IgD-negative memory B cell (primary cell): ENCODE results near the gene DOK6. TPM values are rescaled to one million over a fixed set of nuclear protein-coding genes. Genes with fewer than 3 reads are reported as not detected.

Experiments
- H3K27ac Mint-ChIP-seq, 3 donors: one replicate each; pipeline ENCODE4 v1.8.0; 2020 to 2022; ENCODE audit warnings: mild to moderate bottlenecking in 3 of 3, mixed read lengths in 3 of 3, moderate library complexity in 1 of 3
- H3K27me3 Mint-ChIP-seq: one replicate; pipeline ENCODE4 v1.8.0; 2021; ENCODE audit warnings: mixed read lengths
- H3K36me3 Mint-ChIP-seq: one replicate; pipeline ENCODE4 v1.8.0; 2020; ENCODE audit warnings: mild to moderate bottlenecking, mixed read lengths
- H3K4me1 Mint-ChIP-seq, 3 donors: one replicate each; pipeline ENCODE4 v1.8.0; 2020 to 2022; ENCODE audit warnings: mixed read lengths in 3 of 3, mild to moderate bottlenecking in 1 of 3
- H3K4me3 Mint-ChIP-seq, 4 donors: one replicate each; pipeline ENCODE4 v1.8.0; 2020 to 2022; ENCODE audit warnings: mild to moderate bottlenecking in 4 of 4, mixed read lengths in 4 of 4, moderate library complexity in 3 of 4
- H3K9me3 Mint-ChIP-seq, 3 donors: one replicate each; pipeline ENCODE4 v1.8.0; 2020 to 2021; ENCODE audit warnings: mixed read lengths in 3 of 3, mild to moderate bottlenecking in 1 of 3
- polyA plus RNA-seq: library from polyadenylated mRNA; unstranded; fragments of 300-500 nt; fragmentation: Illumina TruSeq; gene quantifications from one replicate; pipeline ENCODE4 v1.2.3, GENCODE V29; 2021

The DOK6 gene
- polyA plus RNA-seq, 1 donor from 2014 or later, result not detected

DNA sequence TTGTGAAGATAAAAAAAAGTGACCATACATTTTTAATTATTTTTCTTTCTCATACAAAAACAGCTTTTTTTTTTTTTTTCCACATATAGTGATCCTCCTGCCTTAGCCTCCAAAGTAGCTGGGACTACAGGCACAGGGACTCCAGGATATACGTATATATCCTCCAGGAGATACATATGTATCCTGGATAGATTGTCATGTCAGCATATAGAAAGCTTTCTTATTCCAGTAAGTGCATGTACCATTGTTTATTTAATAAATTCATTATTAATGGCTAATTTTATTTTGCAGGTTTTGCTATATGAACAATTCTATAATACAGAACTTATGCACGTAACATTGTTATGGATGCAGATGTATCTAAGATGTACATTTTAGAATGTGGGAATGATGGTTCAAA is 138.7 kb downstream of the DOK6 start:
- no peaks in the 10 kb centered on the region for H3K36me3 Mint-ChIP-seq
- no peak overlapping the region for H3K27ac Mint-ChIP-seq
- H3K27me3 Mint-ChIP-seq, result no peaks in the 10 kb centered on the region
- peaks cover 0 to 3% (median 0%) of the 10 kb centered on the region in 3 donors for H3K9me3 Mint-ChIP-seq
- no peaks in the 10 kb centered on the region for H3K4me1 Mint-ChIP-seq
- H3K4me3 Mint-ChIP-seq, result no peak overlapping the region

DNA sequence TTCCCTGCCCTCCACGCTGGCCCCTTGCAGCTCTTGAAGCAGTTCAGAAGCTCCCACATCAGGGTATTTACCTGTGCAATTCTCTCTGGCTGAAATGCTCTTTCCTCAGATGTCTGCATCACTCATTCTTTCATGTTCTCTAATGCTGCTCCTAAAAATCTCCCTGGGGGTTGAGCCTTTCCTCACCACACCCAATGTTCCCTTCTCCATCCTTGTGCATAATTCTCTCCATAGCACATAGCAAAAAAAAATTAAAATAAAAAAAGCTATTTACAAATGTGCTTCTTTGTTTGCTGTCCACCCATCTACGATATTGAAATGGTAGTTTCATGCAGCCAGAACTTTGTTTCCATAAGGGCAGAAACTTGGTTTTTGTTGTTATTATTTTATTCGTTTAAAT is 155.5 kb downstream of the DOK6 start:
- Mint-ChIP-seq H3K27ac (no peak overlapping the region), H3K36me3 (no peaks in the 10 kb centered on the region), H3K27me3 (peaks cover 3% of the 10 kb centered on the region), H3K4me1 (no peaks in the 10 kb centered on the region), H3K4me3 (no peak overlapping the region), H3K9me3 (peaks cover 2 to 6% (median 5%) of the 10 kb centered on the region in 3 donors)

DNA sequence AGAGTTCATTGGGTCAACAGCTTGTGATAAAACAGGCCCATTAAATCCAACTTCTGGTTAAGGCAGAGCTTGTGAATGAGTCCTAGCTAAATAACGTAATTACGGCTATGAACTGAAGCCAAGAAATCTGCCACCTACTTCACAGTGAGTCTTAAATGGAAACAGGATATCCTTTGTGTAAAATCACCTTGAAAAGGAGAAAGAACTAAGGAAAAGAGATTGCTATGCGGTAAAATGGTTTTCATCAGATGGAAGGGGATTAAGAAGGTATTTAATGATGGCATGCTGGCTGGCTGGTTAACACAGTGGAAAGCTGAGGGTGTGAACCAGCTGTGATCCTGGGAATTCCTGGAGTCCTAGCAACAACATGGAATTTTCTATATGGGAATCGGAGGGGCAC is 156.6 kb downstream of the DOK6 start:
- Mint-ChIP-seq H3K9me3 (peaks cover 2 to 6% (median 5%) of the 10 kb centered on the region in 3 donors), H3K4me3 (no peak overlapping the region), H3K4me1 (no peaks in the 10 kb centered on the region), H3K27me3 (peaks cover 3% of the 10 kb centered on the region), H3K27ac (no peak overlapping the region), H3K36me3 (no peaks in the 10 kb centered on the region)

DNA sequence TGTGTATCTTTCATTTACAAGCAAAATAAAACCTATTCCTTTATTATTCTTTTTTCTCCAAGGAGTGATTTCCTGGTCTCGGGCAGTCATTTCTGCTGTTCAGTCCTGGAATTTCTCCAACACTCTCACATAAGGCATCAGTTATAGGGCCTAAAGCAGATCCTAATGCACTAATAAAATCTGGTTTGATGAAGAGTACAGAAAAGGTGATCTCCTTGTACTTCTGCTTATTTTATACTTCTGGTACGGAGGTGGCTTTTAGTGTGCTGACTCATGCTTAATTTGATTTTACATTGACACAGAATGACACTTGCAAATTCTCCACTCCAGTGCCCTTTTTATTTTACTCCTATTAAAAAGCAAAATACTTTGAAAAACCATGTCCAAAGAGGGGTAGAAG is 157.4 kb downstream of the DOK6 start:
- H3K27me3 Mint-ChIP-seq, result peaks cover 3% of the 10 kb centered on the region
- no peak overlapping the region for H3K4me3 Mint-ChIP-seq
- H3K9me3 Mint-ChIP-seq, result peaks cover 2 to 6% (median 5%) of the 10 kb centered on the region in 3 donors
- no peak overlapping the region for H3K27ac Mint-ChIP-seq
- H3K4me1 Mint-ChIP-seq, result no peaks in the 10 kb centered on the region
- no peaks in the 10 kb centered on the region for H3K36me3 Mint-ChIP-seq

DNA sequence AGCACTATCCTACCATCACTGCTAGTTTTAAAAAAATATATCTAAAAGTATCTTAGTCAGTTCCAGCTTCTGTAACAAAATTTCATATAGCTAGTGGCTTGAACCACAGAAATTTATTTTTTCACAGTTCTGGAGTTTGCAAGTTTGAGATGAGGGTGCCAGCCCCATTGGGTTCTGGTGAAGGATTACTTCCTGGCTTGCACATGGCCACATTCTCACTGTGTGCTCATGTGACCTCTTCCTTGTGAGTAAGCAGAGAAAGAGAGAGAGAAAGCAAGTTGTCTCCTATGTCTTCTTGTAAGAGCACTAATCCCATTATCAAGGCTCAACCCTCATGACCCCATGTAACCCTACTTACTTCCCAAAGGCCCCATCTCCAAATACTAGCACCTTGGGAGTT is 158.9 kb downstream of the DOK6 start:
- peaks cover 3% of the 10 kb centered on the region for H3K27me3 Mint-ChIP-seq
- no peaks in the 10 kb centered on the region for H3K4me1 Mint-ChIP-seq
- H3K4me3 Mint-ChIP-seq, result no peak overlapping the region
- no peak overlapping the region for H3K27ac Mint-ChIP-seq
- H3K9me3 Mint-ChIP-seq, result peaks cover 2 to 5% (median 5%) of the 10 kb centered on the region in 3 donors
- no peaks in the 10 kb centered on the region for H3K36me3 Mint-ChIP-seq

DNA sequence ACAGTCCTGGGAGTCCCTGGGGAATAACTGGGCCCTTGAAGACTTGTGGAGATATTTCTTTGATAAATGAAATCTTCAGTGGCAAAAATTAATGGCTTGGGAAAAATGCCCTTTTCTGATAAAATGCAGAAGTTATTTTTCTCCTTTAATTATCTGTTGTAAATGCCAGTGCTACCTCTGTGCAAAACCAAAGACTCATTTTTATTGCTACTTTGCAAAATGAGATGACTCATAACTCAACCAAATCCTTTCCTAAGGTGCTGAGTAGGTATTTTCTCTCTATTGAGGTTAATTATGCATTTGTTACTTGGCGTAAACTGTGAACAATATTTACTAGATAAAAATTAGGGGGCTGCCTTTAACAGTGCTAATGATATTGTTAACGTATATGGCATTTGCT is 163.9 kb downstream of the DOK6 start:
- H3K27me3 Mint-ChIP-seq, result no peaks in the 10 kb centered on the region
- H3K27ac Mint-ChIP-seq, result no peak overlapping the region
- H3K4me3 Mint-ChIP-seq, result no peak overlapping the region
- peaks cover 2 to 7% (median 5%) of the 10 kb centered on the region in 3 donors for H3K9me3 Mint-ChIP-seq
- H3K36me3 Mint-ChIP-seq, result no peaks in the 10 kb centered on the region
- no peaks in the 10 kb centered on the region for H3K4me1 Mint-ChIP-seq

DNA sequence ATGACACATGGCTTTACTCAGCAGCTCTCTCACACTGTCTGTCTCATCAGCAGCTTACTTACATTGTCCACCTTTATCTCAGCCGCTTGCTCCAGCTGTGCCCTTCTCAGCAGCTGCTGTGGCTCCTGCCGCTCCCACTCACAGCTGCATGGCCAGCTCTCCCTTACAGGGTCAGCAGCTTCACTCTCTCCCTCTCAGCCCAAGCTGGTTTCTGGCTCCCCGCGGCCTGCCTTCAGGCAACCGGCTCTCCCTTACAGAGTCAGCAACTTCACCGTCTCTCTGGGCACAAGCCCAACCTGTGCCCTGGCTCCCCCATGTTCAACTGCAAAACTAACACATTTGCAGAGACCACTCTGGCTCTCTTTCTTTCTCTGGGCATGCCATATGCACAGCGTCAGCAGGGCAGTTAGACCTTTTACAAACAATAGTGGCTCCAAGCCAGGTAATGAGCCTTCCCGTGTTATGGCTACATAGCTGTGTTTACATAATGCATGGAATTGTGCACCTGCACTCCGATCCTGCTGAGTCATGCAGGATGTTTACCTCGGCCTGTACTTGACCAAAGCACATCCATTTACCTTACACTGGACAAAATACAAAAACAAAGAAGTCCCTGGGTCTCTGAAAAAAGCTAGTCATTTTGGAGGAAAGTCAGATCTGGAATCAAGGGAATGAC is 167.3 kb downstream of the DOK6 start:
- H3K27ac Mint-ChIP-seq, result no peak overlapping the region
- no peaks in the 10 kb centered on the region for H3K27me3 Mint-ChIP-seq
- no peaks in the 10 kb centered on the region for H3K36me3 Mint-ChIP-seq
- peaks cover 2 to 7% (median 5%) of the 10 kb centered on the region in 3 donors for H3K9me3 Mint-ChIP-seq
- no peak overlapping the region for H3K4me3 Mint-ChIP-seq
- H3K4me1 Mint-ChIP-seq, result no peaks in the 10 kb centered on the region

DNA sequence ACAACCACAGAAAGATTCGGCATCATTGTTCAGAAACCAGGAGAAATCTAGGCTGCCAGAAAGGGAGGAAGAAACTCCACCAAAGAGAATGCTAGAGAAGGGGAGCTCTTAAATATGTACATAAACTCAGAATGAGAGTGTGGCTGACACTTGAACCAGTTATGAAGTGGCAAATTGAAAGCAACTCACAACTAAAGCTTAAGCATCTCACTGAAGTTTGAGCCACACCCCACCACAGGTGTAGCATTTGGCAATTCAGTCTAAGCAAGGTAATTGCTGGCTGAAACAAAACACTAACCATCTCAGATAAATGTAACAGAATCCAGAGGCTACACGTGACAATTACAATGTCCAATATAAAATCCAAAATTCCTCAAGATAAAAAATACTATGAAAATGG is 168.4 kb downstream of the DOK6 start:
- Mint-ChIP-seq H3K4me1 (no peaks in the 10 kb centered on the region), H3K4me3 (no peak overlapping the region), H3K27me3 (no peaks in the 10 kb centered on the region)

DNA sequence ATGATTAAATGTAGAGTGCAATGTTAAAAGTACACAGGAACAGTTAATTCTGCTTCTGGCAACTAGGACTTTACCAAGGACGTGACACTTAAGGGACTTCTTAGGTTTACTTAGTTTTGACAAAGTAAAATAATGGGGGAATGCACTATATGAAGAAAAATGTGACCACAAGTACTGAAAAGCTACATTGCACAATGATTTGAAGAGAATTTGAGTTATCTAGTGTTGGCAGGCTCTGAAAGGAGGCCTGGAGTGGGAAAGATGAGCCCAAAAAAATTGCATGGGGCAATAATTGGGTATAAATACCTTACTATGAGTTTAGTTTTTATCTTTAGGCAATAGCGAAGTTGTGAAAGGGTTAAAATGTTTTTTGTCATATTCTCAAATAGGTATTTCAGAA is 173.7 kb downstream of the DOK6 start:
- H3K36me3 Mint-ChIP-seq, result no peaks in the 10 kb centered on the region
- peaks cover 0 to 2% (median 0%) of the 10 kb centered on the region in 3 donors for H3K9me3 Mint-ChIP-seq

More for the DNA sequence above, 168.4 kb downstream of the DOK6 start:
- Mint-ChIP-seq H3K36me3 (no peaks in the 10 kb centered on the region), H3K27ac (no peak overlapping the region), H3K9me3 (peaks cover 2 to 7% (median 5%) of the 10 kb centered on the region in 3 donors)

DNA sequence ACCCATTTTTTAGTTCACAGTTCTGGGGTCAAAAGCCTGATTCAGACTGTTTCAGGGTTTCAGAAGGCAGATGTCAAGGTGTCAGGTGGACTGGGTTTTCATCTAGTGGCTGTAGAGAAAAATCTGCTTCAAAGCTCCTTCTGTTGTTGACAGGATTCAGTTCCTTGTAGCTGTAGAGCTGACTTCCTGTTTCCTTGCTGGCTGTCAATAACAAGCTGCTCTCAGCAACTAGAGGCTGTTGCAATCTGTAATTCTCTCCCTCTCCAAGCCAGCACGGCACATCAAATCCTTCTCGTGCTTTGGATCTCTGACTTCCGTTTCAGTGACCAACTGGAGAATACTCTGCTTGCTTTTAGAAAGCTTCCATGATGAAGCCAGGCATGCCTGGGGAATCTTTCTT is 179.4 kb downstream of the DOK6 start:
- Mint-ChIP-seq H3K27me3 (no peaks in the 10 kb centered on the region), H3K4me3 (peak overlapping the region in 1 of 4 donors; percentile 49), H3K27ac (no peak overlapping the region), H3K4me1 (peaks cover 0 to 3% (median 0%) of the 10 kb centered on the region in 3 donors), H3K36me3 (no peaks in the 10 kb centered on the region), H3K9me3 (peaks cover 0 to 2% (median 0%) of the 10 kb centered on the region in 3 donors)

More for the DNA sequence above, 173.7 kb downstream of the DOK6 start:
- H3K4me3 Mint-ChIP-seq, result no peak overlapping the region
- H3K4me1 Mint-ChIP-seq, result no peaks in the 10 kb centered on the region
- H3K27ac Mint-ChIP-seq, result no peak overlapping the region
- no peaks in the 10 kb centered on the region for H3K27me3 Mint-ChIP-seq

DNA sequence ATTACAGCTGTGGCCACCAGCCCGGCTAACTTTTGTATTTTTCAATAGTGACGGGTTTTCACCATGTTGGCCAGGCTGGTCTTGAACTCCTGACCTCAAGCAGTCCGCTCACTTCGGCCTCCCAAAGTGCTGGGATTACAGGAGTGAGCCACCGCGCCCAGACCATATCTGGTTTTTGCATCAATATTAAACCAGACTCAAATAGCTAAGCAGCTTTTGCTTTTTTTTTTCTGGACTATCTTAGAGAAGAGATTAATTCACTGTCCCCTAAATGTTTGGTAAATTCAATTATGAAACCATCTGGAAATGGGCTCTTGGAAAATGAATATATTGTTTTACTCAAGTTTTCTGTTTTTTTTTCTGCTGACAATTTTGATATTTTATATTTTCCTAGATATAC is 183.7 kb downstream of the DOK6 start:
- no peaks in the 10 kb centered on the region for H3K27me3 Mint-ChIP-seq

DNA sequence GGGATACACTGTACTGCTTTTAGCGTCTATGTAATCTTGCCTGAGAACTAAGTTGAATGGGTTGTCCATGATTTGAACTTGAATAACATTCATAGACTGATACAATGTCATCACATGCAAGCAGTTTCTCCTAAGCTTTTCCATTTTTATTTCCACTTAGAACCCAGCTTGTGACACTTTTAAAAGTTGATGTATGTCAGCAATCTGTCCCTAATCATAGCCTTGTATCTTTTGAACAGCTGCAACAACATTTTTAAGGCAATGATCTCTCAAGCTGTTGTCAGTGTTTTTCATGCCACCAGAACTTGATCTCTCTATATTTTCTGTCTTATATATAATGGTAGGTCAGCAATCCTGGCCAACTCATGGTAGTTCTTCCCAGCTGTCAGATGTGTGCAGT is 185.0 kb downstream of the DOK6 start:
- Mint-ChIP-seq H3K9me3 (no peaks in the 10 kb centered on the region), H3K4me3 (no peak overlapping the region), H3K4me1 (no peaks in the 10 kb centered on the region), H3K27ac (no peak overlapping the region), H3K36me3 (no peaks in the 10 kb centered on the region), H3K27me3 (no peaks in the 10 kb centered on the region)

More for the DNA sequence above, 183.7 kb downstream of the DOK6 start:
- H3K27ac Mint-ChIP-seq, result no peak overlapping the region
- peaks cover 0 to 3% (median 0%) of the 10 kb centered on the region in 3 donors for H3K4me1 Mint-ChIP-seq
- H3K36me3 Mint-ChIP-seq, result no peaks in the 10 kb centered on the region
- H3K9me3 Mint-ChIP-seq, result no peaks in the 10 kb centered on the region
- H3K4me3 Mint-ChIP-seq, result no peak overlapping the region

DNA sequence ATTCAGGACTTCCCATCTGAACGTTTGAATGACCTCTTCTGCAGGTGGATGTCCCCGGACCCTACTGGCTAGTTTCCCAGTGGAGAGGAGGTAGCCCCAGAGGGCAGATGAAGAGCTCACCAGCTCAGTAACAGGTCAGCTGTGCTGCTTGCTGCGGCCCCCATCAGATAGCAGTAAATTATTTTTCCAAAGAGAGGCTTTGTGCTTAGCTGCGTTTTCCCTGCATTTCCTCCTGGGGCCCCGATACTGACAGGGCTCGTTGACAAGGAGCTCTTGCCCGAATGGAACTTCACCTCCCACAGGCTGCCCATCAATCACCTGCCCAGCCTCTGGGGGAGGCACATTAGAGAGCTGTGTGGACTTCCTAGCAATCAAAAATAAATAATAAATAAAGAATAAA is 185.8 kb downstream of the DOK6 start:
- Mint-ChIP-seq H3K4me3 (no peak overlapping the region), H3K4me1 (no peaks in the 10 kb centered on the region), H3K27ac (no peak overlapping the region), H3K36me3 (no peaks in the 10 kb centered on the region), H3K27me3 (no peaks in the 10 kb centered on the region), H3K9me3 (no peaks in the 10 kb centered on the region)

DNA sequence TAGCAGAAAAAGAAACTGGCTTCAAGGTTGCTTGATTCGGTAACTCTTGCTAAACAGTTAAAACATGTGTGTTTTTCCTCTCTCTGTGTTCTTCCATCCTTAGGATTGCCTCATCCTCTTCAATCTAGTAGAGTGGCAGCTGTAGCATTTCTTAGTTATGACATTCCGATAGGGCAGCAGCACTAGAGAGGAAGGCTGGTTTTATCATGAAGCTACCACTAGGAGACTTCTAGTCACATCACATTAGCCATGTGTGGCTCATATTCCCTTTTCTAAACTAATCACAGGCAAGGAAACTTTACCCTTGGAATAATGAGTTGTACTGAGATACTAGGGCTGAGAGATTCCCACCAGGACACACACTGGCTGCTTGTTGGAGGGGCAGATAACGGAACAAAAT is 187.6 kb downstream of the DOK6 start:
- H3K27me3 Mint-ChIP-seq, result no peaks in the 10 kb centered on the region
- no peaks in the 10 kb centered on the region for H3K9me3 Mint-ChIP-seq
- no peaks in the 10 kb centered on the region for H3K4me1 Mint-ChIP-seq
- H3K27ac Mint-ChIP-seq, result no peak overlapping the region
- no peaks in the 10 kb centered on the region for H3K36me3 Mint-ChIP-seq
- no peak overlapping the region for H3K4me3 Mint-ChIP-seq

DNA sequence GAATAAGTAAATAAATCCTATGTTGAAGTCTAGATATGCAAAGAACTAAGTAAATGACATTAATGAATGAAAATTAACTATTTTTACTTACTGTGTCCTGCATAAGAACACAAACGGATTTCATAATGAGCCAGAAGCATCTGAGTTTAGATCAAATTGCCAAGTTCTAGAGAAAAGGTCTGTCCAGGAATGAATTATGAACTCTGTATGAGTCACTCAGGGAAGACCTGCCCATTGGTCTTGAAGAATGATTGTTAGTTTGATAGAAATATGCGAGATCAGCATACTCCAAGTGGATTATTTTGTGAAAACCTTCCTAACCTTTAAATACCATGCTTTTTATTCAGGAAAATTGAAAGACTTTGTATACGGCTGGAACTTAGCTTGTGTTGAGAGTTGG is 189.5 kb downstream of the DOK6 start:
- Mint-ChIP-seq H3K4me1 (no peaks in the 10 kb centered on the region), H3K4me3 (no peak overlapping the region), H3K36me3 (no peaks in the 10 kb centered on the region), H3K27ac (no peak overlapping the region), H3K27me3 (no peaks in the 10 kb centered on the region), H3K9me3 (no peaks in the 10 kb centered on the region)

DNA sequence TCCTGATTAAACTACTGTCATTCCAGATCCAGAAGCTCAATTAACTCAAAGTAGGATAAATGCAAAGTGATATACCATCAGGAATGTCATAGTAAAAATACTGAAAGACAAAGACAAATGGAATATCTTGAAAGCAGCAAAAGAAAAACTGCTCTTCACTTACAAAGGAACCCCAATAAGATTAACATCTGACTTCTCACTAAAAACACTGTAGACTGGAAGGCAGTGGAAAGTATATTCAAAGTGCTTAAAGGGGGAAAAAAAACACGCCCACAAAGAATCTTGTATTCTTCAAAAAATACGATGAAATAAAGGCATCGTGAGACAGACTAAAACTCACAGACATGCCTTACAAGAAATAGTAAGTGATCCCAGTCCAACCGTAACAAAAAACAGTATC is 195.7 kb downstream of the DOK6 start:
- no peaks in the 10 kb centered on the region for H3K36me3 Mint-ChIP-seq
- no peaks in the 10 kb centered on the region for H3K27me3 Mint-ChIP-seq
- no peak overlapping the region for H3K4me3 Mint-ChIP-seq
- H3K27ac Mint-ChIP-seq, result no peak overlapping the region
- H3K9me3 Mint-ChIP-seq, result peaks cover 2 to 6% (median 5%) of the 10 kb centered on the region in 3 donors
- no peaks in the 10 kb centered on the region for H3K4me1 Mint-ChIP-seq
